ENCODE data around the gene ST7. TPM values are rescaled to one million over a fixed set of nuclear protein-coding genes. Genes with fewer than 3 reads are reported as not detected.

Gene ST7
- total and polyA plus RNA-seq, 2 of the 13 experiments (the other 11 are each of a cell fraction or from before 2014, with no cell fraction given), result 17.3 to 23.5 TPM

DNA sequence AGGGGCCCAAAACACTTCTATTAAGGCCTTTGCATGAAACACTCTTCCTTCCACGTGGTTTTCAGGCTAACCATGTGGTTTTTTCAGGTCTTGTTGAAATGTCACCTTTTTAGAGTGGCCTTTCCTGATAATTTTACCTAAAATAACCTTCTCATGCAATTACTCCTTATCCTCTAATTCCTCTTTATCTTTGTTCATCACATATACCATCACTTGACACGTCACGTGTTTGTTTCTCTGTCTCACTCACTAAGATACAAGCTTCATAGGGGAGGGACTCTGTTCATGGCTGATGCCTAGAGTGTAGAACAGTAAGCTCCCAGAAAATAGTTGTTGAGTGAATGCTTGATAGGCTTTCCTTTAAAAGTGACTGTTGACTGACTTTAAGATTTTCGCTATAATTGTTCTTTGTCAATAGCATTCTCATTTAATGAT lies 63.7 kb downstream of the ST7 start:
- no peak overlapping the region for H2AFZ ChIP-seq (ENCODE audit: low read length)
- intact Hi-C loops (cut with micrococcal nuclease; ENCODE audit: unreplicated experiment) (no loop called here), in situ Hi-C loops (cut with HindIII; ENCODE audit: extremely low pct_ligation_motif_present, low pct_unique_long_range_greater_than_20kb) (no loop called here)
- no peaks in the 10 kb centered on the region for H3K9me3 ChIP-seq (ENCODE audit: low read length)
- FAIRE-seq, result no peak
- no peak for ATAC-seq
- TF ChIP-seq MIER2 (CRISPR knock-in tag; IDR thresholded peaks at IDR 0.05) (no peak), MNT (IDR thresholded peaks at IDR 0.05) (peak; percentile 56)
- no peaks in the 10 kb centered on the region for H3K79me2 ChIP-seq (ENCODE audit: insufficient read depth, low read length)
- H4K20me1 ChIP-seq (ENCODE audit: insufficient read depth, low read length), result no peaks in the 10 kb centered on the region
- H3K4me2 ChIP-seq (ENCODE audit: low read depth, low read length), result no peak overlapping the region
- no peaks in the 10 kb centered on the region for H3K36me3 ChIP-seq (replicated peaks in 1 of 2; ENCODE audit: control insufficient read depth in 1 of 2, insufficient read depth in 2 of 2, low read length in 2 of 2)
- POLR2A ChIA-PET, result no interaction called here
- H3K9ac ChIP-seq (ENCODE audit: insufficient read depth, low read depth, low read length), result no peak overlapping the region
- no peak for DNase-seq (ENCODE audit: low spot score)
- no peaks in the 10 kb centered on the region for H3K4me1 ChIP-seq (ENCODE audit: insufficient read depth, low read length)
- 95% methylated on average over 4 of the region's 4 CpGs for WGBS (ENCODE audit: low lambda C conversion rate)
- no TSS peak for BruUV-seq (replicated peaks)
- H3K4me3 ChIP-seq (replicated peaks in 1 of 3; ENCODE audit: insufficient read depth in 1 of 3, low read depth in 2 of 3, low read length in 3 of 3), result no peak overlapping the region
- H3K27ac ChIP-seq (ENCODE audit: extremely low read length, insufficient read depth, low read length), result no peak overlapping the region
- no peaks in the 10 kb centered on the region for H3K27me3 ChIP-seq (ENCODE audit: control insufficient read depth in 1 of 2, insufficient read depth in 2 of 2, low read length in 2 of 2)
- CTCF ChIA-PET (ENCODE audit: low intra/inter-chr PET ratio, low total read pairs), result no interaction called here

DNA sequence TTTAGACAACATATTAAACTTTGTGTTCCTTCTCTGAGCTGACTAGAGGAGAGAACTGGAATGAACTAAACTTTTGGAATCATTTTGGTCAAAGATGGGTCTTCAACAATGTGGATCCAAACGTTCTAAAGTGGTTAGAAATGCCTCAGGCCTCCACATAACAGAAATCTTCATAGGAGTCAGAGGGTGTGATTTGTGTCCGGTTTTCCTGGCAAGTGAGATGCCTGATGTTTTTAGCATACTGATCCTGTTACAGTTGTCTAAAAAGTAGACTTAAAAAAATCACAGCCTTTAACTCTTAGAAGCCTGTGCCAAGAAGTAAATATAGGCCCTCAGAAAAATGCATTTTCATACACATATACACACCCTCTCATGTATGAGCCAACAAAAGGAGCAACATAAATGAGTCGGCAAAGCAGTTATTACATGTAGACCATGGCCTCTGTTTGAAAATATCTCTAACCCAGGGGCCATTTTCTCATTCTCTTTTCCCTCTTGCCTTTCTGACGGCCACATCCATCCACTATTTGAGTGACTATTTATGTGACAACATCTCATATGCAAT lies 64.5 kb downstream of the ST7 start:
- Histone ChIP-seq H3K4me1 (ENCODE audit: insufficient read depth, low read length) (no peaks in the 10 kb centered on the region), H3K36me3 (replicated peaks in 1 of 2; ENCODE audit: control insufficient read depth in 1 of 2, insufficient read depth in 2 of 2, low read length in 2 of 2) (no peaks in the 10 kb centered on the region), H2AFZ (ENCODE audit: low read length) (no peak overlapping the region), H3K4me2 (ENCODE audit: low read depth, low read length) (no peak overlapping the region), H3K4me3 (replicated peaks in 1 of 3; ENCODE audit: insufficient read depth in 1 of 3, low read depth in 2 of 3, low read length in 3 of 3) (no peak overlapping the region), H3K79me2 (ENCODE audit: insufficient read depth, low read length) (no peaks in the 10 kb centered on the region), H3K9ac (ENCODE audit: insufficient read depth, low read depth, low read length) (no peak overlapping the region), H3K9me3 (ENCODE audit: low read length) (no peaks in the 10 kb centered on the region), H3K27ac (ENCODE audit: extremely low read length, insufficient read depth, low read length) (no peak overlapping the region), H4K20me1 (ENCODE audit: insufficient read depth, low read length) (no peaks in the 10 kb centered on the region), H3K27me3 (ENCODE audit: control insufficient read depth in 1 of 2, insufficient read depth in 2 of 2, low read length in 2 of 2) (no peaks in the 10 kb centered on the region)
- in situ Hi-C loops (cut with HindIII; ENCODE audit: extremely low pct_ligation_motif_present, low pct_unique_long_range_greater_than_20kb) (no loop called here), intact Hi-C loops (cut with micrococcal nuclease; ENCODE audit: unreplicated experiment) (no loop called here)
- ChIA-PET POLR2A (no interaction called here), CTCF (ENCODE audit: low intra/inter-chr PET ratio, low total read pairs) (no interaction called here)
- no peak for ATAC-seq
- WGBS (ENCODE audit: low lambda C conversion rate), result 85% methylated on average over 4 of the region's 4 CpGs
- DNase-seq (ENCODE audit: low spot score), result no peak
- BruUV-seq (replicated peaks), result no TSS peak
- no peak for FAIRE-seq
- TF ChIP-seq ZSCAN20 (CRISPR knock-in tag; IDR thresholded peaks at IDR 0.05; ENCODE audit: borderline replicate concordance) (no peak), TFDP2 (CRISPR knock-in tag; IDR thresholded peaks at IDR 0.05) (no peak), ZNF777 (CRISPR knock-in tag; IDR thresholded peaks at IDR 0.05) (no peak), TARDBP (CRISPR knock-in tag; IDR thresholded peaks at IDR 0.05) (no peak), ZNF160 (CRISPR knock-in tag; IDR thresholded peaks at IDR 0.05) (no peak)
- TF ChIP-seq, protein P1, sequence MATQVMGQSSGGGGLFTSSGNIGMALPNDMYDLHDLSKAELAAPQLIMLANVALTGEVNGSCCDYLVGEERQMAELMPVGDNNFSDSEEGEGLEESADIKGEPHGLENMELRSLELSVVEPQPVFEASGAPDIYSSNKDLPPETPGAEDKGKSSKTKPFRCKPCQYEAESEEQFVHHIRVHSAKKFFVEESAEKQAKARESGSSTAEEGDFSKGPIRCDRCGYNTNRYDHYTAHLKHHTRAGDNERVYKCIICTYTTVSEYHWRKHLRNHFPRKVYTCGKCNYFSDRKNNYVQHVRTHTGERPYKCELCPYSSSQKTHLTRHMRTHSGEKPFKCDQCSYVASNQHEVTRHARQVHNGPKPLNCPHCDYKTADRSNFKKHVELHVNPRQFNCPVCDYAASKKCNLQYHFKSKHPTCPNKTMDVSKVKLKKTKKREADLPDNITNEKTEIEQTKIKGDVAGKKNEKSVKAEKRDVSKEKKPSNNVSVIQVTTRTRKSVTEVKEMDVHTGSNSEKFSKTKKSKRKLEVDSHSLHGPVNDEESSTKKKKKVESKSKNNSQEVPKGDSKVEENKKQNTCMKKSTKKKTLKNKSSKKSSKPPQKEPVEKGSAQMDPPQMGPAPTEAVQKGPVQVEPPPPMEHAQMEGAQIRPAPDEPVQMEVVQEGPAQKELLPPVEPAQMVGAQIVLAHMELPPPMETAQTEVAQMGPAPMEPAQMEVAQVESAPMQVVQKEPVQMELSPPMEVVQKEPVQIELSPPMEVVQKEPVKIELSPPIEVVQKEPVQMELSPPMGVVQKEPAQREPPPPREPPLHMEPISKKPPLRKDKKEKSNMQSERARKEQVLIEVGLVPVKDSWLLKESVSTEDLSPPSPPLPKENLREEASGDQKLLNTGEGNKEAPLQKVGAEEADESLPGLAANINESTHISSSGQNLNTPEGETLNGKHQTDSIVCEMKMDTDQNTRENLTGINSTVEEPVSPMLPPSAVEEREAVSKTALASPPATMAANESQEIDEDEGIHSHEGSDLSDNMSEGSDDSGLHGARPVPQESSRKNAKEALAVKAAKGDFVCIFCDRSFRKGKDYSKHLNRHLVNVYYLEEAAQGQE (IDR thresholded peaks at IDR 0.05; ENCODE audit: borderline replicate concordance in 1 of 2, low read depth in 1 of 2, low read length in 2 of 2), result no peak
- TF ChIP-seq, protein P2, sequence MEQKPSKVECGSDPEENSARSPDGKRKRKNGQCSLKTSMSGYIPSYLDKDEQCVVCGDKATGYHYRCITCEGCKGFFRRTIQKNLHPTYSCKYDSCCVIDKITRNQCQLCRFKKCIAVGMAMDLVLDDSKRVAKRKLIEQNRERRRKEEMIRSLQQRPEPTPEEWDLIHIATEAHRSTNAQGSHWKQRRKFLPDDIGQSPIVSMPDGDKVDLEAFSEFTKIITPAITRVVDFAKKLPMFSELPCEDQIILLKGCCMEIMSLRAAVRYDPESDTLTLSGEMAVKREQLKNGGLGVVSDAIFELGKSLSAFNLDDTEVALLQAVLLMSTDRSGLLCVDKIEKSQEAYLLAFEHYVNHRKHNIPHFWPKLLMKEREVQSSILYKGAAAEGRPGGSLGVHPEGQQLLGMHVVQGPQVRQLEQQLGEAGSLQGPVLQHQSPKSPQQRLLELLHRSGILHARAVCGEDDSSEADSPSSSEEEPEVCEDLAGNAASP (CRISPR knock-in tag; IDR thresholded peaks at IDR 0.05; ENCODE audit: borderline replicate concordance), result no peak
